Neural cell (in vitro differentiated cells): ENCODE data around the gene MID2.

ENCODE experiments used
- CTCF ChIP-seq: fragments of 450-650 bp; IDR thresholded peaks from 2 replicates; pipeline ENCODE4 v1.5.1; 2014; ENCODE audit warnings: antibody characterized with exemption, mild to moderate bottlenecking, moderate library complexity; ENCODE audit not compliant: poor library complexity, severe bottlenecking
- EP300 ChIP-seq: fragments of 450-650 bp; conservative IDR thresholded peaks from 2 replicates; pipeline ENCODE4 v1.6.1; 2014; ENCODE audit warnings: antibody characterized with exemption, mild to moderate bottlenecking, moderate library complexity; ENCODE audit not compliant: poor library complexity, severe bottlenecking
- POLR2AphosphoS5 ChIP-seq: IDR thresholded peaks from 2 replicates; pipeline ENCODE4 v1.6.1; 2012

- TF ChIP-seq POLR2AphosphoS5 (no peak), EP300 (no peak), CTCF (no peak)
These were observed 45.1 kb upstream of the MID2 start for GRCh38 chrX:107780525-107780924.
